T-helper 1 cell (primary cell): ENCODE results near the gene PLCZ1.
"Not testable (repeated sequence)": the region's sequence is repeated elsewhere in the genome, so short reads cannot be mapped to it uniquely, and the experiment has no call there.

Experiments used
- DNase-seq, 5 donors: peaks; one replicate each; pipeline ENCODE4 v3.0.0-alpha.2; 2012 to 2020
- total RNA-seq, 4 donors: gene quantifications; one replicate each; lab custom pipeline; 2026; lab: John Stamatoyannopoulos, UW

Gene PLCZ1, protein sequence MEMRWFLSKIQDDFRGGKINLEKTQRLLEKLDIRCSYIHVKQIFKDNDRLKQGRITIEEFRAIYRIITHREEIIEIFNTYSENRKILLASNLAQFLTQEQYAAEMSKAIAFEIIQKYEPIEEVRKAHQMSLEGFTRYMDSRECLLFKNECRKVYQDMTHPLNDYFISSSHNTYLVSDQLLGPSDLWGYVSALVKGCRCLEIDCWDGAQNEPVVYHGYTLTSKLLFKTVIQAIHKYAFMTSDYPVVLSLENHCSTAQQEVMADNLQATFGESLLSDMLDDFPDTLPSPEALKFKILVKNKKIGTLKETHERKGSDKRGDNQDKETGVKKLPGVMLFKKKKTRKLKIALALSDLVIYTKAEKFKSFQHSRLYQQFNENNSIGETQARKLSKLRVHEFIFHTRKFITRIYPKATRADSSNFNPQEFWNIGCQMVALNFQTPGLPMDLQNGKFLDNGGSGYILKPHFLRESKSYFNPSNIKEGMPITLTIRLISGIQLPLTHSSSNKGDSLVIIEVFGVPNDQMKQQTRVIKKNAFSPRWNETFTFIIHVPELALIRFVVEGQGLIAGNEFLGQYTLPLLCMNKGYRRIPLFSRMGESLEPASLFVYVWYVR
- 0 reads per million in 4 donors for total RNA-seq

DNA sequence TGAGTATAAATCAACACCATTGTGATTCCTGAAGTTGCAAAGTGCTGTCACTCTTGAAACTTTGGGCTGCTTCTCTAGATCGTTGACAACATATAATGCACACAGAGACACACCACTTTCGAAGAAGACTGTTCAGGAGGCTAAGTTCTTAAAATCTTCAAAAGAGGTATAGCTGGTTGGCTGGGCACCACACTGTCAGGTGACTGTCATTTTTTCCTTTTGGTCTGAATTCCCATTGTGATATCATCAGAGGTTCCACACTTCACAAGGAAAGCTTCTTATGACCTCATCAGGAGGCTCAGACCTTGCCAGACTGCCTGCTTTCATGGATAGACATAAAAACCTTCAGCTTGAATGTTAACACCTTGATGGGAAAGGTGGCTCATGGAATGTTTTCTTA is at the start of gene PLCZ1, which contains the start of gene CAPZA3:
Gene PLCZ1, minus strand, starts transcription at position 194 of the 400 bp plus-strand sequence. CDS start 641 bp downstream, outside the sequence.
Gene CAPZA3, plus strand, starts transcription at position 301 of the 400 bp plus-strand sequence. CDS start 150 bp downstream, outside the sequence.
- DNase-seq = no peak

GRCh38 chr12:18785465-18785864 is 47.7 kb upstream of the PLCZ1 start:
- not testable (repeated sequence) for DNase-seq

GRCh38 chr12:18782827-18783226 is 45.0 kb upstream of the PLCZ1 start:
- DNase-seq = no peak

DNA sequence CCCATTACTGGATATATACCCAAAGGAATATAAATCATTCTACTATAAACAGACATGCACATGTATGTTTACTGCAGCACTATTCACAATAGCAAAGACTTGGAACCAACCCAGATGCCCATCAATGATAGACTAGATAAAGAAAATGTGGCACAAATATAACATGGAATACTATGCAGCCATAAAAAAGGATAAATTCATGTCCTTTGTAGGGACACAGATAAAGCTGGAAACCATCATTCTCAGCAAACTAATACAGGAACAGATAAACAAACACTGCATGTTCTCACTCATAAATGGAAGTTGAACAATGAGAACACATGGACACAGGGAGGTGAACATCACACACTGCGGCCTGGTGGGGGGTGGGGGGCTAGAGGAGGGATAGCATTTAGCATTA is 28.7 kb upstream of the PLCZ1 start:
- DNase-seq = not testable (repeated sequence)

- no peak for DNase-seq
Observed at GRCh38 chr12:18755341-18755740, 17.5 kb upstream of the PLCZ1 start.

DNA sequence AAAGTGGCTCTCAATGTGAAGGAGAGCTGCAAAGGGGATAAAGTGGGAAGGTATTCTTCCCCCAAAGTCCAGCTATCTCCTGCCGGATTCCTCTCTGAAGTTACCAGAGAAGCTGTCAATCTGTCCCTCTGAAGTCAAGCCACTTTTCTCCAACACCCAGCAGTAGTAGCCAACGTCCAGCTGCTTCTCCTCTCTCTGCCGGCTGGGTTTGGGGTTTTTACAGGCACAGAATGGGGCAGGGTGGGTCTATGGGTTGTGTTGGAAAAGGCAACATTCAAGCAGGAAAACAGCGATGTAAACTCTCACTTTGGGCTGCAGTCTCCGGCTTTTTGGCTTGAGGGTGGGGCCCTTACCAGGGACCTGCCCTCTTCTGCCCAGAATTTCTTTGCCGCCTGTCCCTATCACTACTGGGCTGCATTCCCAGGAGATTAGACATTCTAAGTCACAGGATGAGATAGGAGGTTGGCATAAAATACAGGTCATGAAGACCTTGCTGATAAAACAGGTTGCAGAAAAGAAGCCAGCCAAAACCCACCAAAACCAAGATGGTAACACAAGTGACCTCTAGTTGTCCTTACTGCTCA is 16.4 kb upstream of the PLCZ1 start:
- DNase-seq = no peak

DNA sequence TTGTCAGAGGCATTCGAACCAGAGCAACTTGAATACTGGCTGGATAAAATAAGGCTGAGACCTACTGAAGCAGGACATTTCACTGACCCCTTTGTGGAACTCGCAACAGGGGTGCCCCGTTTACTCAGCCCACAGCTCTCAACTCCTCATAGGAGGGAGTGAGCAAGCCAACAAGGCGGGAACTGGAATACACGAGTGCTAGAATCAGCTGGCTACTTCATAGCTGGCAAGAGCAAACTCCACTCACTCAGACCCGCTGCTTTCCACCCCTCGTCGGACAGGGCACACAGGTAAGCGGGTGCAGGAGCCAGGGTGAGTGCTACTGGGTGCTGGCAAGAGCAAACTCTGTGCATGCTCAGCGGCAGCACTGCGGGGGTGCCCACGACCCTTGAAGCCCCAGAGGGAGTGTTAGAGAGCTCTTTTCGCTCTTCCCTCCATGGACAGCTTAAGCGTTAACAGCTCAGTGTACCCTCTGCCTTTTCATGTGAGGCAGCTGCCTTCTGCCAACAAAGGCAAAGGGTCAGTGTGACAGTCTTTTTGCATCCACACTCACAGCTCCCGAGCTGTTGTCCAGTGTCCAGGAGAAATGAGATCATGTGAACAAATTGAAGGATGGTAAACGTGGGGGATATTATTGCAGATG is 15.8 kb upstream of the PLCZ1 start:
- DNase-seq = no peak

DNA sequence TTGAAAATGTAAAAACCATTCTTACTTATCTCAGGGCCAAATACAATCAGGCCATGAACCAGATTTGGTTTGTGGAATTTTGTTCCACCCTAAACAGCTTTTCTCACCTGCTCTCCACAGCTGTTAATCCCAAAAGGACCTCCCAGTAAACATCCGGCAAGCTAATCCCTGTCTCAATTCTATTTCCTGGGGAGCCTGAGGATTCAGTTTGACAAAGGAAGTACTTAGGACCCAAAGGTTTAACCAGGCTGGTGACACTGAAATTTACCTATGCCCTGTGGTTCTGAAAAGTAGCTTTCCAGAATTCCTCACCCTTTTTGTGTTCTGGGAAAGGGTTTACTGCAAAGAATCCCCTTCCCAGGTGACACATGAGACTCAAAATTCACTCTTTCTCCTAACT is 15.1 kb upstream of the PLCZ1 start:
- DNase-seq = no peak

- DNase-seq = no peak
Observed at GRCh38 chr12:18752280-18752920, 14.6 kb upstream of the PLCZ1 start.

DNA sequence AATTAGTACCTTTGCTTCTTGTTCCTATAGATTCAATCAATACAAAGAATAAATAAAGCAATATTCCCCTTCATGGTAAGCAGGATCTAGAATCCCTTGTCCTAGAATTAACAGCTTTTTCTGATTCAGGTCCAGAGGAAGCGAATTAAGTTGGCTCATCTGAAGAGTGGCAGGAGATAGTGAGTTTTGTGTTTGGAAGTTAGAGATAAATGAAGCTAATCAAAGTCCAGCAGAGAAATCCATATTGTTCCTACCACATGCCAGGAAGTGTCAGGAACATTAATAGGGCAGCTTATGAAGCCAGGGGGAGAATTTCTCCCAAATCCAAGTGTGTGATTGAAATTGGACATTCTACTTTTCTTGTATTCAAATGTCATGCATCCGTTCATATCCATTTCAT is 14.1 kb upstream of the PLCZ1 start:
- DNase-seq = no peak

GRCh38 chr12:18750085-18750484 is 12.3 kb upstream of the PLCZ1 start:
- DNase-seq = no peak

DNA sequence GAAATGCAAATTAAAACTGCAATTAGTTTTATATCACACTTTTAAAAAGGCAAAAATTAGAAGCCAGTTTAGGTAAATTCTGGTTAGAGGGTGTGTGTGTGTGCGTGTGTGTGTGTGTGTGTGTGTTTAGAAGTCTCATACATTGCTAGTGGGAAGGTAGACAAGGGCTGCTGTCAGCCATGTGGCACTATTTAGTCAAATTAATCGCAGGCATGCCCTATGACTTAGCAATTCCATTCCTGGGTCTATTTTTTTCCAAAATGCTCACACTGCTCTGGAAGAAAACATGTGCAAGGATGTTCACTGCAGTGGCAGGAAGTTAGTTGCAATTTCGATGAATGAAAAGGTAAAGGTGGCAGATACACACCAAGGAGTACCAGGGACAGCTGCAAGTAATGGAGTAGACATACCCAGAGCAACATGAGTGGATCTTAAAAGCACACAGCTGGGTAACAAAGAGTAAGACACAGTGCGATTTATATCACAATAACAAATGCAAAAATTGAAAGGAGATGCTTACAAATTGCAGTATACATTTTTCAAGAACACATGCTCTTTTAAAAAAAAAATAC is 11.7 kb upstream of the PLCZ1 start:
- no peak for DNase-seq

- no peak for DNase-seq
Observed at GRCh38 chr12:18747895-18748294, 10.1 kb upstream of the PLCZ1 start.

DNA sequence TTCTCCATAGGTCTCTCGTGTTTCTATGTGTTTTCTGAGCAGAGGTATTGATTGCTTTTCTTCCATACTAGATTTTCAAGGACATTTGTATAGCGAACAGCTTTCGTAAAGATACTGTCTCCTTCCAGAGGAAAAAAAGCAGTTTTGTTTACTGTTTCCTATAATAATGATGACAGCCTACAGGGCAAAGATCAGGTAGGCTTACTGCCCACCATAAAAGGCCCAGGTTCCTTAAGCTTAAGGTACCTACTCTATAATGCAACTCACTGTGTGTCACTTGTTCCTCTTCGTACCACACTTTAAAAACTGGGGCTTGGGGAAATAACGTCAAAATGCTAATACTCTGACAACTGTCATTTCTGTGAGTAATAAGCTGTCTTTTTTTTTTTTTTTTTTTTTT is 6.7 kb downstream of the PLCZ1 start:
- DNase-seq = no peak

DNA sequence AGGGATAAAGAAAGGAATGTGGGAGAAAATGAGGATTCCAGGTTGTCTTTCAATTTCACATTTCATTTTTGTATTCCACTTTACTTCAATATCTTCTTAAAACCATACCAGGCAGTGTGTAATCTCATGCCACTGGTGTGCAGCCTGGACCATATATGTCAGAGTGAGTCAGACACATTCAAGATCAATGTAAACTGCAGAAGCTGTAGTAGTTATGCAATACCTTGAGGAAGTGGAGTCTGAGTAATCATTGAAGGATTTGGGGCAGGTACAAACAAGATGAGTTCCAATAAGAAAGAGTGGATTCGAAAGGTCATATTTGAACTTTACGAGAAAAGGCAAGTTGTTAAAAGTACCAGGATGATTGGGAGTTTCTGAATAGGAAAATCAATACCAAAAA is 14.1 kb downstream of the PLCZ1 start:
- DNase-seq = no peak

DNA sequence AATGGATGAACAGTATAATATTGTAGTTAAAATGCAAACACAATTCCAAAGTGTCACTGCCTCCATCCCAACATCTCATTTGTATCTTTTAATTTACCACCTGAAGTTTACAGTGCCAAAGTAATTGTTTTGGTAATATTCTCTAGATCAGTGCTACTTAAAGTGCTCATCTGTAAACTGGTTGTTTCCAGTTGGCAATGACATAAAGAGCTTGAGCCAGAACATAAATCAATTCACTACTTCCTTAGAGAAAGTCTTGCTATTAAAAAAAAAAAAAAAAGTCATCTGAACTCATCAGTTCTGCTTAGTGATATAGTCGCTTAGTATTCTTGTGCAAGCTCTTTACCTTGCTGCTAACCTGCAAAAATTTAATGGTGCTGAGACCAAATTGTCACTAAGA is 16.4 kb downstream of the PLCZ1 start:
- DNase-seq = no peak

DNA sequence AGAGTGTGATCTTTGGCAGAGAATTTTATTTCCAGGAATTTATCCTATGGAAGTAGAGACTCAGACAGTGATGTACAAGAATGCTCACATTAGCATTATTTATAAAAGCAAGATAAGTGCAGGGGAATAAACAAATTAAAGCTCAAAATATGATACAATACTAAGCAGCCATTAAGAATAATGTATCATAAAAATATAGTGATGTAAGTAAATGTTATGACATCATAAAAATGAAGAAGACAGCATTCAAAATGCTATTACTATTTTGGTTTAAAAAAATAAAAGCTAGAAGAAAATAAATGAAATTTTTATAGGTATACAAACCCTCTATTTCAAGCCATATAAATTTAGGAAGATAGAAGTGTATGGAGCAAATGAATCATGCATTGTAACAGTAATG is 17.1 kb downstream of the PLCZ1 start:
- no peak for DNase-seq

DNA sequence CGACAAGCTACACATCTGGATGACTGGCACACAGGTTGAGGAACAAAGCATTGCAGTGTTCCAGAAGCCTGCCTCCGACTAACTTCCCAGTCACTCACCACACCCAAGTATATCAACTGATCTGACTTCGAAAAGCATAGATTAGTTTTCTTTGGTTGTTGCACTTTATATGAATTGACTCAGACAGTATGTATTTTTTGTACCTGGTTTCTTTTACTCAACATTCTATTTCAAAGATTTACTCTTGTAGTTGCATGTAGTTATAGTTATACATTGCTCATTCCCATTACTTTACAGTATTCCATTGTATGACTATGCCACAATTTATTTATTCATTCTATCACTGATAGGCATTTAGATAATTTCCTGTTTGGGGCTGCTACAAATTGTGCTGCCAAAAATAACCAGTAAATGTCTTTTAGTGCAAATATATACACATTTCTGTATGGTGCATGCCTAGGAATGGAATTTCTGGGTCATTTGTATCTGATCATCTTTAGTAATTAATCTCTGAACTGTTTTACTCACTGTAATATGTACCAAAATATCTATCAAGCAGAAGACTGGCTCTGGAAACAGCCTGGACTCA is 17.8 kb downstream of the PLCZ1 start:
- no peak for DNase-seq

GRCh38 chr12:18718462-18718861 is 19.4 kb downstream of the PLCZ1 start:
- DNase-seq = no peak

GRCh38 chr12:18716236-18716635 is 21.6 kb downstream of the PLCZ1 start:
- DNase-seq = no peak

- DNase-seq = no peak
Observed at GRCh38 chr12:18706798-18707197, 31.0 kb downstream of the PLCZ1 start.

DNA sequence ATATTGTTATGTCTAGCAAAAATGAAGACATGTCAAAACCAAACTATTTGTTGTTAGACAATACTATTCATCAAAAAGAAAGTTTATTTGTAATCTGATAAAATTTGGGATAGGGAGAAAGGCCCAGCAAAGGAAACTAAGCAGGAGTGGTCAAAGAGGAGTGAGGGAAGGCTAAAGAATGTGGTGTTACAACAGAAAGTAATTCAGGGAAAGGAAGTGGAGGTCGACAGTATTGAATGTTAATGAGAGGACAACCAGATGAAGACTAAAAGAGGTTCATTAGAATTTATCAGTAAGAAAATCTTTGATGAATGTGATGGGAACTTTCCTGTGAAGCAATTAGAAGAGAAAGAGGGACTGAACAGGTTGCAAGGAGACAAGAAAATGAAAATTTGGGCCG is 33.9 kb downstream of the PLCZ1 start:
- no peak for DNase-seq
